Ascending aorta (tissue), 2 donors: ENCODE results near the gene ZNF575. TPM values are rescaled to one million over a fixed set of nuclear protein-coding genes. Genes with fewer than 3 reads are reported as not detected.

Source experiments
- DNase-seq, 2 donors: peaks; one replicate each; pipeline ENCODE4 v3.0.0-alpha.2; 2019; ENCODE audit warnings: low spot score in 2 of 2
- H3K27ac ChIP-seq, 2 donors: fragments of 200-600 bp; sonication (generic); one replicate each; pipeline ENCODE4 v1.5.1; 2016 to 2017; ENCODE audit warnings: mild to moderate bottlenecking in 1 of 2
- H3K27me3 ChIP-seq: fragments of 200-600 bp; sonication (generic); one replicate; pipeline ENCODE4 v1.5.1; 2017
- H3K36me3 ChIP-seq, 2 donors: fragments of 200-600 bp; sonication (generic); one replicate each; pipeline ENCODE4 v1.5.1; 2016
- H3K4me1 ChIP-seq, 2 donors: fragments of 200-600 bp; sonication (generic); one replicate each; pipeline ENCODE4 v1.5.1; 2016 to 2017; ENCODE audit warnings: mild to moderate bottlenecking in 1 of 2
- H3K4me3 ChIP-seq, 2 donors: fragments of 200-600 bp; sonication (generic); one replicate each; pipeline ENCODE4 v1.5.1; 2016 to 2017; ENCODE audit warnings: mild to moderate bottlenecking in 1 of 2
- H3K9me3 ChIP-seq, 2 donors: fragments of 200-600 bp; sonication (generic); one replicate each; pipeline ENCODE4 v1.5.1; 2016
- CTCF ChIP-seq, 3 experiments: fragments of 200-600 bp in 2 of 3; fragments of 450-650 bp in 1 of 3; sonication (generic) in 2 of 3; IDR thresholded peaks; one replicate each; pipeline ENCODE4 v1.5.1; 2016 to 2019; ENCODE audit warnings: antibody characterized with exemption in 3 of 3, mild to moderate bottlenecking in 1 of 3, moderate library complexity in 1 of 3
- intact Hi-C: fragments of 100-400 bp; cut with DNase I; formaldehyde crosslinking; loops from one replicate; pipeline ENCODE4 v1.15.1; 2023
- total RNA-seq: library from RNA; depleted of rRNA; stranded (reverse); fragments of >200 nt; gene quantifications from one replicate; pipeline ENCODE4 v1.1.0, GENCODE V29; 2016

Gene ZNF575
- total RNA-seq, 1 donor from 2014 or later, result not detected

- no peak for DNase-seq
- Histone ChIP-seq H3K27ac (no peak overlapping the region), H3K27me3 (no peaks in the 10 kb centered on the region), H3K4me3 (no peak overlapping the region), H3K36me3 (no peaks in the 10 kb centered on the region), H3K4me1 (peaks cover 3 to 9% of the 10 kb centered on the region in 2 donors), H3K9me3 (no peaks in the 10 kb centered on the region)
- TF ChIP-seq CTCF (IDR thresholded peaks at IDR 0.05), result no peak
- intact Hi-C loops, result no loop called here
These were observed 37.3 kb downstream of the ZNF575 start for GRCh38 chr19:43570174-43570791.

DNA sequence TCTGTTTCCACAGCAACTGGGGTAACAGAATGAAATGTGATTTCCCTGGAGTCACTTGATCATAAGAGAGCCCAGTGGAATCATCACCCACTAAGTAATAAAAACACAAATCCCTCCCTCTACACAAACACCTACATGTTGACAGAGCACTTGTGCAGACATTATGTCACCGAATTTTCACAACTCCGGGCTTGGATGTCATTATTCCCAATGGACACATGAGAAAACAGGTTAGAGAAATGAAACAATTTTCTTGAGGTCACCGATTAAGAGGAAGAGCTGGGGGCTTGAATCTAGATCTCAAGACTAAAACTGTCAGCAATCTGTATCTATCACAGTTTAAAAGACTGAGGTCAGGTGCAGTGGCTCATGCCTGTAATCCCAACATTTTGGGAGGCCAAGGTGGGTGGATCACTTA lies 39.2 kb downstream of the ZNF575 start:
- intact Hi-C loops, result no loop called here
- no peak overlapping the region for H3K27ac ChIP-seq
- H3K4me1 ChIP-seq, result peaks cover 8 to 9% of the 10 kb centered on the region in 2 donors
- no peaks in the 10 kb centered on the region for H3K36me3 ChIP-seq
- no peaks in the 10 kb centered on the region for H3K27me3 ChIP-seq
- DNase-seq, result no peak
- TF ChIP-seq CTCF (IDR thresholded peaks at IDR 0.05), result no peak
- H3K4me3 ChIP-seq, result no peak overlapping the region
- no peaks in the 10 kb centered on the region for H3K9me3 ChIP-seq

DNA sequence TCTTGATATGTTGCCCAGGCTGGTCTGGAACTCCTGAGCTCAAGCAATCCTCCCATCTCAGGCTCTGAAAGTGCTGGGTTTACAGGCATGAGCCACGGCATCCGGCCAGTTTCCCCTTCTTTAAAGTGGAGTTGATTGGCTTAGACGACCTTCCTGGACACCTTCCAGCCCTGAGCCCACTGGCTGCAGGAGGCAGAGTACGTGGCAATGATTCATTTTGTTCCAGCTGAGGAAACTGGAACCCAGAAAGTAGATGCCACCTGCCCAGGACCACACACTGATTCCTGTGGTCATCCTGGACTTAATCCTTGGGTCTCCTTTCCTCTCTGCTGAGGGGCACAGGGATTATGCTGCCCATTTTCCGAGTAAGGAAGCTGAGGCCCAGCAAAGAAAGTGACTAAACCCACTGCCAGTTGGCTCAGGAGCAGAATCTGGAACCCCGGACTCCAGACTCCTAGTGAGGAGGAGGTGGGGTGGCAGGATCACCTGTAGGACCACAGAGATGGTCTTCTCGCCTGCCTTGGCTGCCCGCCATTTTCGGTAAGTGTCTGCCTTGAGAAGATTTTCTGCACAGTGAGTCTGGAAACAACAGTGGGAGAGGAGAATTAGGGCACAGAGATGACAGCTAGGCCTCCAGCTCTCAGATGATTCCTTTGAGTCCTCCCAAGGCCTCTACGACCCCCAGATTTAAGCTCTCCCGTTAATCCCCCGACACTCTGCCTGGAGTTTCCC lies 41.6 kb downstream of the ZNF575 start:
- Histone ChIP-seq H3K9me3 (no peaks in the 10 kb centered on the region), H3K4me3 (peak overlapping the region; percentile 76 to 87), H3K27me3 (no peaks in the 10 kb centered on the region), H3K27ac (peak overlapping the region; percentile 65 to 86), H3K36me3 (no peaks in the 10 kb centered on the region), H3K4me1 (peaks cover 8 to 9% of the 10 kb centered on the region in 2 donors)
- no peak for DNase-seq
- no peak for TF ChIP-seq CTCF (IDR thresholded peaks at IDR 0.05)
- intact Hi-C loops, result loop anchor here (1.0 kb wide), 3 partner anchors 22 to 94 kb away; partner anchors contain the start of genes IRGQ and ZNF576

DNA sequence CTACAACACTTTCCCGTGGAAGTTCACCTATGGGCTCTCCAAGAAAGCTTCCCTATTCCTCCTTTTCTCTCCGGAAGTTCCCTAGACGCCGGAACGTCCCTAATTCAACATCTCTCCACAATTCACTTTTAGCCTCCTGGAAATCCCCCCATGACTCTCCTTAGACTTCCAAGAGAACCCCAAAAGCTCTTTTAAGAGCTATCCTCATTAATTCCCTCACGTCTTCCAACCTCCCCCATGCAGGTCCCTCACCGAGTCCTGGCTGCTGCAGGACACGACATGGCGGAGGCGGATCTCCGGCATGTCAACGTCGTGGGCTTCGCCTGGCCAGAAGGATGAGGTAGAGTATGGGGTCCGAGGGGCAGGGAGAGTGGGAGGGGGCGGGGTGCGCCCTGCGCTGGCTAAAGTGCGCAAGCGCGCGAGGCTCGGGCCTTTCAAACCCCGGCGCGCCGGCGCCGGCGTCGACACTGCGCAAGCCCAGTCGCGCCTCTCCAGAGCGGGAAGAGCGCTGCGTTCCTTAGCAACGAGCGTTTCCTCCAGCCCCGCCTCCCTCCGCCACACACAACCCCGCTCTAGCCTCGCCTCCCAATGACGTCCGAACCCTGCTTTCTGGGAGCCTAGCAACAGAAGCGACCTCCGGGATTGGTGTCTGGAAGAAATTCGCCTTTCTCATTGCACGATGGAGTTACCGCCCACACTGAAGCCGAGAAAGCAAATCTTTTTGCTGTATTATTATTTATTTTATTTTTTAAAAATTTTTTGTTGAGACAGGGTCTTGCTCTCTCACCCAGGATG lies 42.4 kb downstream of the ZNF575 start, which contains the start of the genes PINLYP and XRCC1:
Gene PINLYP (plus strand): TSS at position 646 of the 795 bp plus-strand sequence. CDS start 1,391 bp downstream, outside the sequence.
Gene XRCC1 (minus strand): TSS at position 372 of the 795 bp plus-strand sequence. CDS start 69 bp downstream, at position 303.
- H3K4me3 ChIP-seq, result peak within 1 kb of the TSS; percentile 76 to 87
- DNase-seq, result peak; percentile 93 to 98
- H3K27me3 ChIP-seq, result no peaks in the 10 kb centered on the region
- no peaks in the 10 kb centered on the region for H3K36me3 ChIP-seq
- TF ChIP-seq CTCF (IDR thresholded peaks at IDR 0.05), result no peak
- H3K27ac ChIP-seq, result peak within 1 kb of the TSS; percentile 67 to 86
- peaks cover 9 to 10% of the 10 kb centered on the region in 2 donors for H3K4me1 ChIP-seq
- H3K9me3 ChIP-seq, result no peaks in the 10 kb centered on the region
- intact Hi-C loops, result loop anchor here (1.0 kb wide), 3 partner anchors 21 to 93 kb away; partner anchors contain the start of genes IRGQ and ZNF576
